Loucy (cell line): ENCODE measurements around the gene SUN5.

Source experiments
- EZH2phosphoT487 ChIP-seq: fragments of 200-600 bp; IDR thresholded peaks from 2 replicates; pipeline ENCODE4 v1.6.1; 2018; ENCODE audit warnings: antibody characterized with exemption, mild to moderate bottlenecking, moderate library complexity, borderline replicate concordance
- TF ChIP-seq, protein P1 (sequence below): fragments of 200-600 bp; sonication (generic); conservative IDR thresholded peaks from 2 replicates; pipeline ENCODE4 v1.5.1; 2014; ENCODE audit warnings: mild to moderate bottlenecking, antibody characterized with exemption, low read length

DNA sequence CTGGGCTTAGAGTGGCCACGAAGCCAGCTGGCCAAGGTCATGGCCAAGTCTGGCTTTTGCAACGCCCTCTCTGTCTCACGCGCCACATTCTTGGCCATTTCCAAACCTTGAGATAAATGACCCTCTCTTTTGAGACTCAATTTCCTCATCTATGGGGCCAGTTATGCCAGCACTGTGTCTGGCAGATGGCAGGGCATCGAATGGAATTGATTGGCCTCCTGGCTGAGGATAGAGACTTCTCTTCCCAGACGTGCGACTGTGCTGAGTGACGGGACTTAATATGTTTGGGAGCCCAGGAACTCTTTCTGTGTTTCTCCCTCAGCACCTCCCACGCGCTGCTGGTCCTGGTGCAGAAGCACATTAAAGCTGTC is 10.9 kb upstream of the SUN5 start:
- TF ChIP-seq, protein P1, sequence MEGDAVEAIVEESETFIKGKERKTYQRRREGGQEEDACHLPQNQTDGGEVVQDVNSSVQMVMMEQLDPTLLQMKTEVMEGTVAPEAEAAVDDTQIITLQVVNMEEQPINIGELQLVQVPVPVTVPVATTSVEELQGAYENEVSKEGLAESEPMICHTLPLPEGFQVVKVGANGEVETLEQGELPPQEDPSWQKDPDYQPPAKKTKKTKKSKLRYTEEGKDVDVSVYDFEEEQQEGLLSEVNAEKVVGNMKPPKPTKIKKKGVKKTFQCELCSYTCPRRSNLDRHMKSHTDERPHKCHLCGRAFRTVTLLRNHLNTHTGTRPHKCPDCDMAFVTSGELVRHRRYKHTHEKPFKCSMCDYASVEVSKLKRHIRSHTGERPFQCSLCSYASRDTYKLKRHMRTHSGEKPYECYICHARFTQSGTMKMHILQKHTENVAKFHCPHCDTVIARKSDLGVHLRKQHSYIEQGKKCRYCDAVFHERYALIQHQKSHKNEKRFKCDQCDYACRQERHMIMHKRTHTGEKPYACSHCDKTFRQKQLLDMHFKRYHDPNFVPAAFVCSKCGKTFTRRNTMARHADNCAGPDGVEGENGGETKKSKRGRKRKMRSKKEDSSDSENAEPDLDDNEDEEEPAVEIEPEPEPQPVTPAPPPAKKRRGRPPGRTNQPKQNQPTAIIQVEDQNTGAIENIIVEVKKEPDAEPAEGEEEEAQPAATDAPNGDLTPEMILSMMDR = no peak
- TF ChIP-seq EZH2phosphoT487 = no peak
